HUES48 (cell line): Measurements from ENCODE around the gene RBM33.
A peak's percentile ranks its signal among the peaks of the same experiment; 100 is the strongest.

ENCODE experiments used
- H3K27ac ChIP-seq: one replicate; pipeline ENCODE4 v1.7.0; 2013; ENCODE audit warnings: low read depth, low read length, inconsistent platforms
- H3K27me3 ChIP-seq: 2 replicates; pipeline ENCODE4 v1.6.1; 2013; ENCODE audit warnings: mild to moderate bottlenecking, low read length; ENCODE audit not compliant: control insufficient read depth, insufficient read depth
- H3K36me3 ChIP-seq: 2 replicates; pipeline ENCODE4 v1.6.1; 2013; ENCODE audit warnings: low read length; ENCODE audit not compliant: control insufficient read depth, insufficient read depth
- H3K4me1 ChIP-seq: 2 replicates; pipeline ENCODE4 v1.6.1; 2013; ENCODE audit warnings: mild to moderate bottlenecking, low read length; ENCODE audit not compliant: control insufficient read depth, insufficient read depth
- H3K4me3 ChIP-seq: 2 replicates; pipeline ENCODE4 v1.5.1; 2013; ENCODE audit warnings: mild to moderate bottlenecking, low read depth, low read length
- H3K9ac ChIP-seq: 2 replicates; pipeline ENCODE4 v1.6.1; 2013; ENCODE audit warnings: mild to moderate bottlenecking, low read depth, low read length, moderate library complexity
- H3K9me3 ChIP-seq: 2 replicates; pipeline ENCODE4 v1.6.1; 2013; ENCODE audit warnings: low read length; ENCODE audit not compliant: control insufficient read depth, insufficient read depth

RBM33 gene

DNA sequence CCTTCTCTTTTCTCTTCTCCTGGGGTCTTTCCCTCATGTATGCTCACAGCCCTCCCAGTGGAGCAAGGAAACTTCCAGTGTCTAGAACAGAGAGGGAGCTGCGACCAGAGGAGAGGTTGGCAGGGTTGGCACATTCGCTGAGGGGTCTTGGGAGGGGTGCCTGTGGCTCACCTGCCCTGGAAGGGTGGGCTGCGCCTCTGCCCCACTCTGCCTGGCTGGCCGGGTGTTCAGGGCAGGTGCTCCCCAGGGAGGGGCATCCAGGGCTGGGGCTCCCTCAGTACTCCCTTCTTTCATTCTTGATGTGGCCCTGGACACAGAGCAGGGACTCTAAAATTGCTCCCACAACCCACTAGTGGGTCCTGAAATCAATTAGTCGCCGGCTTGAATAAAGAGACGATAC is 150.9 kb downstream of the RBM33 start:
- Histone ChIP-seq H3K9me3 (no peaks in the 10 kb centered on the region), H3K4me1 (no peaks in the 10 kb centered on the region), H3K36me3 (no peaks in the 10 kb centered on the region), H3K4me3 (no peak overlapping the region), H3K27ac (no peak overlapping the region), H3K9ac (no peak overlapping the region), H3K27me3 (peaks cover 40% of the 10 kb centered on the region)

GRCh38 chr7:155795951-155796350 is 151.5 kb downstream of the RBM33 start:
- no peak overlapping the region for H3K27ac ChIP-seq
- H3K36me3 ChIP-seq, result no peaks in the 10 kb centered on the region
- no peaks in the 10 kb centered on the region for H3K4me1 ChIP-seq
- no peak overlapping the region for H3K4me3 ChIP-seq
- H3K27me3 ChIP-seq, result peaks cover 46% of the 10 kb centered on the region
- H3K9ac ChIP-seq, result no peak overlapping the region
- no peaks in the 10 kb centered on the region for H3K9me3 ChIP-seq

DNA sequence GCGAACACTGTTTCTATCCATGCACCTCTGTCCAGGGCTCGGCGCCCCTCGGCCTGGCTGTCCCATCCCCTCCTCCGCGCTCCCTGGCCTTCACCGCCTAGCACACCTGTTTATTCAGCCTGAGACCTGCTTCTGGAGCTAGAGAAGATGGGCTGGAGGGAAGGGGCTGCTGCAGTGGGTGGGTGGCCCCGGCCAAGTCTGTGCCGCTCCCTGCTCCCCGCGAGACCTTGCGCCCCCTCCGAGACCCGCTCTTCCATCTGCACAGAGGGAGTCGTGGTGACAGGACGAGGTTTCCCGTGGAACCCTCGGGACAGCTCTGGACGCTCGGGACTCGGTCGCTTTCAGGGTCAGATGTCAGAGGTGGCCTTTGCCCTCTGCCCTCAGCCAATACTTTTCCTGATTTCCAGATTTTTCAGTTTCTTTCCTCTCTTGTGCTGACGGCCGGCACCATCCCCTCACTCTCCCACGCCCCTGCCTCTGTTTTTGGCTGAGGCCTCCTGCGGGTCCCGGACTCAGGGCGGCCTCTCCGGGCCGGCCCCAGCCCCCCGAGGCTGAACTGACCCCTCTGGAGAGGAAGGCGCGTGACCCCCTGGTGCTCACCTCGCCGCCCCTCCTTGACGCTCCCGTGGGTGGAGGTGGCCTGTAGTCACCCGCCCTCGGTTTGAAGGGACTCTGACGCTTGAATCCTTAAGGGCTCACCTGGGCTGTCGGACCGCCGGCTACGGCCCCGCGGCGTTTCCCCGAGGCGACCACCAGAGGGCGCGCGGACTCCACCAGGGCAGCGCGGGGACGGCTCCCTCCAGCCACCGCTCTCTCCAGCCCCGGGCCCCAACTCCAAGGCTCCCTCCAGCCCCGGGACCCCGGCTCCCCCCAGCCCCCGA is 152.2 kb downstream of the RBM33 start:
- no peak overlapping the region for H3K9ac ChIP-seq
- no peak overlapping the region for H3K27ac ChIP-seq
- H3K4me1 ChIP-seq, result no peaks in the 10 kb centered on the region
- no peaks in the 10 kb centered on the region for H3K9me3 ChIP-seq
- H3K4me3 ChIP-seq, result peak overlapping the region; percentile 9; the same call in 1 of the 2 replicates
- H3K36me3 ChIP-seq, result no peaks in the 10 kb centered on the region
- H3K27me3 ChIP-seq, result peaks cover 52% of the 10 kb centered on the region

DNA sequence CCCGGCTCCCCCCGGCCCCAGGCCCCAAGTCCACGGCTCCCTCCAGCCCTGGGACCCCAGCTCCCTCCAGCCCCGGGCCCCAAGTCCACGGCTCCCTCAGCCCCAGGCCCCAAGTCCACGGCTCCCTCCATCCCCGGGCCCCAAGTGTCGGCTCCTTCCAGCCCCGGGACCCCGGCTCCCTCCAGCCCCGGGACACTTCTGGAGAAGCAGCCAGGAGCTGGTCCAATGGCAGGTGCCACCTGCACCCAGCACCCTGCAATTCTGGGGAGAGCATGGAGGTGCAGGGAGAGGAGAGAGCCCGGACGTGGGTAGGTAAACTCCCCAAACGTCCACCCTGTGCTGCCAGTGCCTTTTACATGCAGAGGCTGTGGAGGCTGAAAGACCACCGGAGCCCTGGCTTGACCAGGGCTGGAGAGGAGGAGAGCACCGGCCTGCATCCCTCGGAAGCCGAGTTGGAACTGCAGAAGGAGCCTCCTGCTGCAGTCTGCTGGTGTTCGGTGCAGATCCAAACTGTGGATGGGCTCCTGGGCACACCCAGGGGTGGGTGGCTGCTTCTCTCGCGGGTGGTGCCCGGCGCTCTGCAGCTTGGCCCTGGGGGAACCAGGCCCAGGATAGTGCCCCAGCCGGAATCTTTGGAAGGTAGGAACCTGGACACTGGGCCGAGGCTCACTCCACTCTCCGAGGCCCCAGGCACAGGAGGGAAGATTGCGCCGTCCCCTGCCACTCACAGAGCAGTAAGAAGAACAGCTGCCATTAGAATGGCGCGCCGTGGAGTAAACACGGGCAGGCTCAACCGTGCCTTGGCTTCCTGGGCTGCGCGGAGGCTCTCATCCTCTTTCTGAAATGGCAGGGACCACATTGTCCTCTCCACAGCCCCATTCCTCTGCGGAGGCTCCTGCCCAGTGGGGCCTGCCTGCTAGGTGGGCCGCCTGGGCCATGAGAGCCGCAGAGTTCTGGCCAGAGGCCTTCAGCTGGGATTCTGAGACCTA is 153.1 kb downstream of the RBM33 start:
- Histone ChIP-seq H3K4me3 (no peak overlapping the region), H3K27ac (no peak overlapping the region), H3K9ac (no peak overlapping the region), H3K27me3 (peaks cover 62% of the 10 kb centered on the region), H3K9me3 (no peaks in the 10 kb centered on the region), H3K36me3 (no peaks in the 10 kb centered on the region), H3K4me1 (no peaks in the 10 kb centered on the region)

DNA sequence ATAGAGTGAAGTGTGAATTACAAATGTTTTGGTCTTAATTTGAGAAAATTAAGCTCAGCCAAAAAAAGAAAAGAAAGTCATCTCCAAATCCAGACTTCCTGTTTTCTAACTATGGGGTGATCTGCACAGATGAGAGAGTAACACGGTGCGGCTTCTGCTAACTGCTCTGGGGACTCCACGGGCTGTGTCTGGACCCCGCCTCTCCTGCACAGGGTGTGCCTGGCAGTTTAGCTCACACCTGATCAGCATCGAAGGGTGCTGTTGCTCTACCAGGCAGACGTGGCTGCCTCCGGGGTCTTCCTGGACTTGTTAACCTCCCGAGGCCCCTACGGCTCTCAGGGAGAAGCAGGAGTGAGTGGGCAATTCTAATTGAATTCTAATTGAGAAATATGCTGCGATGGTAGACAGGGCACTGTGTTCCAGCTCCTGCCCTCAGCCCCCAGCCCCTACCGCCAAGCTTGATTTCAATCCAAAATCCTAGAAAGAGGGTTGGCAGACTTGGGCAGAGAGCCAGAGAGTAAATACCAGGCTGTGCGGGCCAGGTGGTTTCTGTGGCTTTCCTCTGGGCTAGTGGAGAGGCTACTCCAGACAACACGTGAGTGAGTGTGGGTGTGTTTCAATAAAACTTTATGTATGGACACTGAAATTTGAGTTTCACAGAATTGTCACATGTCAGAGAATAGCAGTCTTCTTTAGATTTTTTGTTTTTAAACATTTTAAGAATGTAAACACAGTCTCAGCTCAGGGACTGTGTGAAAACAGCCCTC is 154.4 kb downstream of the RBM33 start:
- no peaks in the 10 kb centered on the region for H3K36me3 ChIP-seq
- H3K4me3 ChIP-seq, result no peak overlapping the region
- H3K27me3 ChIP-seq, result peaks cover 75% of the 10 kb centered on the region
- H3K27ac ChIP-seq, result no peak overlapping the region
- H3K4me1 ChIP-seq, result 0 out of 2 replicates have a peak, but pooled peaks cover 3% of the 10 kb centered on the region
- no peak overlapping the region for H3K9ac ChIP-seq
- no peaks in the 10 kb centered on the region for H3K9me3 ChIP-seq

DNA sequence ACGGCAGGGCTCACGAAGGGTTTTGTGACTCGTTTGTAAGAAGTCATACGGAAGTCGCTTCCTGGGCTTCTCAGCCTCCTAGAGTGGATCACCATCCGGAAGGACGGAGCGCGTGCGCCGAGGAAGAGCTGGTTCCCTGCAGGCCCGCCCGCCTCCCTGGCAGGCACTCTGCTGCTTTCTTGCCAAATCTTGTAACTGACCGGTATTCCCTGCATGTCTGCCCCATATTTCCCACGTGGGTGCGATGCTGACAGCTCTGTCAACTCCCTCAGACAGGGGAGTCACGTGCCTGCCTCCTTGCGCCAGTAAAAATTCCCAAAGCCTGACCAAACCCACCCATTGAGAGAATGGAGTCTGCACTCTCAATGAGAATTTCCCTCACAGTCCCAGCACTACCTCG is 155.1 kb downstream of the RBM33 start:
- H3K36me3 ChIP-seq, result no peaks in the 10 kb centered on the region
- H3K9me3 ChIP-seq, result no peaks in the 10 kb centered on the region
- no peak overlapping the region for H3K4me3 ChIP-seq
- peaks cover 81% of the 10 kb centered on the region for H3K27me3 ChIP-seq
- 0 out of 2 replicates have a peak, but pooled peaks cover 4% of the 10 kb centered on the region for H3K4me1 ChIP-seq
- no peak overlapping the region for H3K27ac ChIP-seq
- no peak overlapping the region for H3K9ac ChIP-seq

GRCh38 chr7:155800301-155800700 is 155.8 kb downstream of the RBM33 start:
- Histone ChIP-seq H3K4me1 (peaks cover 4% of the 10 kb centered on the region; the same call in 1 of the 2 replicates), H3K4me3 (no peak overlapping the region), H3K9ac (no peak overlapping the region), H3K27me3 (peaks cover 89% of the 10 kb centered on the region), H3K9me3 (no peaks in the 10 kb centered on the region), H3K27ac (no peak overlapping the region), H3K36me3 (no peaks in the 10 kb centered on the region)

- Histone ChIP-seq H3K4me3 (no peak overlapping the region), H3K4me1 (peaks cover 6% of the 10 kb centered on the region), H3K9me3 (no peaks in the 10 kb centered on the region), H3K9ac (no peak overlapping the region), H3K27ac (no peak overlapping the region), H3K36me3 (no peaks in the 10 kb centered on the region), H3K27me3 (peaks cover 94% of the 10 kb centered on the region)
Measured at GRCh38 chr7:155800741-155801267, 156.3 kb downstream of the RBM33 start.

GRCh38 chr7:155802291-155802690 is 157.8 kb downstream of the RBM33 start:
- Histone ChIP-seq H3K9ac (no peak overlapping the region), H3K9me3 (no peaks in the 10 kb centered on the region), H3K36me3 (no peaks in the 10 kb centered on the region), H3K4me1 (peaks cover 13% of the 10 kb centered on the region), H3K27me3 (peaks cover 100% of the 10 kb centered on the region), H3K27ac (no peak overlapping the region), H3K4me3 (no peak overlapping the region)

- no peaks in the 10 kb centered on the region for H3K9me3 ChIP-seq
- peaks cover 100% of the 10 kb centered on the region for H3K27me3 ChIP-seq
- no peak overlapping the region; the same call in 1 of the 2 replicates for H3K4me3 ChIP-seq
Measured at GRCh38 chr7:155802906-155803417, 158.5 kb downstream of the RBM33 start.

More at GRCh38 chr7:155802906-155803417, 158.5 kb downstream of the RBM33 start:
- H3K4me1 ChIP-seq, result peaks cover 19% of the 10 kb centered on the region
- H3K9ac ChIP-seq, result no peak overlapping the region
- H3K36me3 ChIP-seq, result no peaks in the 10 kb centered on the region
- H3K27ac ChIP-seq, result no peak overlapping the region
